ENCODE results near the gene S1PR5. TPM values are rescaled to one million over a fixed set of nuclear protein-coding genes. Genes with fewer than 3 reads are reported as not detected.

S1PR5 gene
- total RNA-seq, 1 donor from 2014 or later = 0.53 TPM

DNA sequence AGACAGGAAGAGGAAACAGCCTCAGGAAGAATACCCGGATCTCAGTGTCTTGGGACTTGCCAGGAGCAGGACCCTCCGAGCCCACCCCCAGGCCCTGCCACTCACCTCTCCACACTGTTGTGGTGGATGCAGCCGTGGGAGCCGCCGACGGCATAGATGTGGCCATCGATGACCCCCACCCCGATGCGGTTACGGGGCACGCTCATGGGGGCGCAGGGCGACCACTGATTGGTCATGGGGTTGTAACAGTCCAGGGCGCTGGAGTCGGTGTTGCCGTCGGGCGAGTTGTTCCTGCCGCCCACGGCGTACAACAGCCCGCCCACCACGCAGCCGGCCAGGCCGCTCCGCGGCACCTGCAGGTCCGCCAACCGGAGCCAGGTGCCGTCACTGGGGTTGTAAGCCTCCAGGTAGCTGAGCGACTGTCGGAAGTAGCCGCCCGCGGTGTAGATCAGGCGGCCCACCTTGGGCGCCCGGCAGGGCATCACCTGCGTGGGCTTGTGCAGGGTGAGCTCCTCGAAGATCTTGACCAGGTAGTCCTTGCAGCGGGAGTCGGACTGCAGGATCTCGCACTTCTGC is 25.7 kb downstream of the S1PR5 start:
- no peak for ATAC-seq
- intact Hi-C loops (cut with DNase I) = no loop called here
- DNase-seq (ENCODE audit: low spot score) = no peak

DNA sequence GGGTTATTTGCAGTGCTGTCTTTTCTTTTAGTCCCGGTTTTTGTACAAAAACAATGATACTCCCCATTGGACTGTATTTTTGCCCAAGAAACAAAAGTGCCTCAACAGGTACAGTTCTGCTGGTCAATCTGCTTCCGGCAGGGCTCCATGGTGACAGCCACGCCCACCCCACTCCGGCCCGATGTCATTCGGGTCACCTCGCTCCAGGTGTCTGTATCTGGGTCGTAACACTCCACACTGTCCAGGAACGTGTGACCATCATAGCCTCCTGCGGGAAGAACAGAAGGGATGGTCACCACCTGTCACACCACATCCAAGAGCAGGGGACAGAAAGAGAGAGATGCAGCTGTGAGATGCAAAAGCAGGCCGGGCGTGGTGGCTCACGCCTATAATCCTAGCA is 30.7 kb downstream of the S1PR5 start:
- intact Hi-C loops (cut with DNase I) = no loop called here
- DNase-seq (ENCODE audit: low spot score) = no peak
- no peak for ATAC-seq

DNA sequence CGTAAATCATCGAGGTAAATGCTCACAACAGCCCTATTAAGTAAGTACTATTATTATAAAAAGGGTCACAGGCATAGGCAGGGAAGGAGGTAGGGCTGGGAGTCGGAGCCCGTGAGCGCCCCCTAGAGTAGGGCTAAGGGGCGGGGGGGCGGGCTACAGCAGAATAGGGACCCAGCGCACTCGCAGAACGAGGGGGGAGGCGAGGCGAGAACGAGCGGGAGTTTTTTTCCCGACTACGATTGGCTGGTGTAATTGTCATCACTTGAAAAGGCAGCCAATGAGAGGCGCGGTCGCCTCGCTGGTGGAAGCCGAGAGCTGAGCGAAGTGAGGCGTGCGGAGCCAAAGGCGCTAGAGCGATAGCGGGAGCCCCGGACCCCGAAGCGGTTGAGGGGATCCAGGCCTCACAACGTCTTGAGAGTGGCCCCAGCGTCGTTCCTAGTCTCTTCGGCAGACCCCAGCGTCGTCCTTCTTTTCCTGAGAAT is 38.3 kb downstream of the S1PR5 start:
- intact Hi-C loops (cut with DNase I) = no loop called here
- ATAC-seq (peak; percentile 99), DNase-seq (ENCODE audit: low spot score) (peak; percentile 94)

DNA sequence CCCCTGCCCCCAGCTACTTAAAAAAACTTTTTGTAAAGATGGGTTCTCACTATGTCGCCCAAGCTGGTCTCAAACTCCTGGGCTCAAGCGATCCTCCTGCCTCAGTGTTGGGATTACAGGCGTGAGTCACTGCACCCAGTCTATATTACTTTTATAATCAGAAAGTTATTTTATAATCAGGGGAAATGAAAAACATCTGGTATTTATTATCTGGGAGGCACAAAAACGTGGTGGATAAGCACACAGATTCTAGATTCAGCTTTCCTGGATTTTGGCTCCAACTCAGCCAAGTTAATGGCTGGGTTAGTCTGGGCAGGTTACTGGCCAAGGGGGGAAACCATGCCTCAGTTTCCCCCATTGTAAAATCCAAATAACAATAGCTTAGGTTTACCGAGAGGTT is 38.8 kb downstream of the S1PR5 start:
- ATAC-seq = peak; percentile 6
- intact Hi-C loops (cut with DNase I) = no loop called here
- no peak for DNase-seq (ENCODE audit: low spot score)

DNA sequence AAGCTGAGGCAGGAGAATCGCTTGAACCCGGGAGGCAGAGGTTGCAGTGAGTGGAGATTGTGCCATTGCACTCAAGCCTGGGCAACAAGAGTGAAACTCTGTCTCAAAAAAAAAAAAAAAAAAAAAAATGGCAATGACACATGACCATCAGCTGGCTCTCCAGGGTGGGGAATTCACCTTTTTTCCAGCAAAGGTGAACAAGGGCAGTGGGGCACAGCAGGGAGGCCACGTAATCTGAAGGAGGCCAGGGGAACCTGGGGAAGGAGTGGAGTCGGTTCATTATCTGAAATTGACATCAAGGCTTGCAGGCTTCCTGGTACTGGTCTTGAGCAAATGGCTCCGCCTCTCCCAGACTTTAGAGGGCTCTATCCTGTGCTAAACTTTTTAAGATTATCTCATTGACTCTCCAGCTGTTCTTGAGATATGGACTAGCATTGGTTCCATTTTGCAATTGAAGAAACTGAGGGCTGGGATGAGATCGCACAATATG is 42.2 kb downstream of the S1PR5 start:
- DNase-seq (ENCODE audit: low spot score) = no peak
- intact Hi-C loops (cut with DNase I) = no loop called here

DNA sequence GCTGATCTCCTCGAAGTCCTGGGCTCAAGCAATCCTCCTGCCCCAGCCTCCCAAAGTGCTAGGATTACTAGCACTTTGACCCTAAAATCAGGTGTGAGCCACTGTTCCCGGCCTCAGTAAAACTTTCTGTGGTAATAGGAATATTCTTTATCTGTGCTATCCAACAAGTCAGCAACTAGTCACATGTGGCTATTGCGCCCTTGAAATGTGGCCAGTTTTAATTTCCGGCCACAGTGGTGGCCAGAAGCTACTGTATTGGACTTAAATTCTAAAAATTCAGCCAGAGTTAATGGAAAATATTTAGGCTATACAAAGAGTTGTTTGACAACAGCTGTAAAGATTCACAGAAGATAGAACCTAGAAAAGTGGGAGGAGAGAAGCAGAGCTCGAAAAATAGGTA is 44.1 kb downstream of the S1PR5 start:
- ATAC-seq (no peak), DNase-seq (ENCODE audit: low spot score) (no peak)
- intact Hi-C loops (cut with DNase I) = no loop called here

More for the DNA sequence above, 42.2 kb downstream of the S1PR5 start:
- ATAC-seq = no peak

DNA sequence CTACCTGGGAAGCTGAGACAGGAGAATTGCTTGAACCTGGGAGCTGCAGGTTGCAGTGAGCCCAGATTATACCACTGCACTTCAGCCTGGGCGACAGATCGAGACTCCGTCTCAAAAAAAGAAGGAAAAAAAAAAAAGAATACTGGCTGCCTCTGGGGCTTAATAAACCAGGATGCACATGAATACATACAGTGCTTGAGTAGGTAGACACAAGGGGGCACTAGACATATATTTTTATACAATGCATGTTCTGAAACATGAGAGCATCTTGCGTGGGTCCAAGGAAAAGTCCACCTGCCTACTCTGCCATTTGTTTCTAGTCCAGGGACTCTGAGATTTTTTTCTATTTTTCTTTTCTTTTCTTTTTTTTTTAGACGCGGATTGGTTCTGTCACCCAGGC is 45.3 kb downstream of the S1PR5 start:
- no peak for ATAC-seq
- DNase-seq (ENCODE audit: low spot score) = no peak
- intact Hi-C loops (cut with DNase I) = no loop called here

DNA sequence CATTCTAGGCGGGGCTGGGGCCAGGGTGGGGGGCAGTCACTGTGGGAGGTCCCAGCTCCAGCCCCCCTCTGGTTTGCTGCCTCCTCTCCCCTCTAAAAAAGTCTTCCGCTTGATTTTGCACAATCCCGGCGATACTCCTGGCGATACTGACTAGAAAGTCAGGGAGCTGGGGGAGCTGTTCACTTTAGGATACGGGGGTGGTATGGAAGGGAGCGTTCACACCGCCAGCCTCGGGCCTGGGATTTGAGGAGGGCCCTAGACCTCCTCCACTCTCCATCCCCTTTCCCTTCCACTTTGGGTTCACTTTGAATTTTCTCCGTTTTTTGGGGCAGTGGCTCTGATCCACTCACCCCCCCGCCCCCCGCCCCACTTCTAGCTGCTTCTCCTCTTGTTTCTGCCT is 49.1 kb downstream of the S1PR5 start:
- intact Hi-C loops (cut with DNase I) = no loop called here

DNA sequence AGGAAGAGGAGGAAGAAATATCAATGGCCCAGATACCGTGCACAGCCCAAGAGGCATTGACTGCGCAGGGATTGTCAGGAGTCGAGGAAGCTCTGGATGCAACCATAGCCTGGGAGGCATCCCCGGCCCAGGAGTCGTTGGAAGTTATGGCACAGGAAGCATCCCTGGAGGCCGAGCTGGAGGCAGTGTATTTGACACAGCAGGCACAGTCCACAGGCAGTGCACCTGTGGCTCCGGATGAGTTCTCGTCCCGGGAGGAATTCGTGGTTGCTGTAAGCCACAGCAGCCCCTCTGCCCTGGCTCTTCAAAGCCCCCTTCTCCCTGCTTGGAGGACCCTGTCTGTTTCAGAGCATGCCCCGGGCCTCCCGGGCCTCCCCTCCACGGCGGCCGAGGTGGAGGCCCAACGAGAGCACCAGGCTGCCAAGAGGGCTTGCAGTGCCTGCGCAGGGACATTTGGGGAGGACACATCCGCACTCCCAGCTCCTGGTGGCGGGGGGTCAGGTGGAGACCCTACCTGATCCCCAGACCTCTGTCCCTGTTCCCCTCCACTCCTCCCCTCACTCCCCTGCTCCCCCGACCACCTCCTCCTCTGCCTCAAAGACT is 50.0 kb downstream of the S1PR5 start:
- no peak for DNase-seq (ENCODE audit: low spot score)
- intact Hi-C loops (cut with DNase I) = no loop called here
- ATAC-seq = no peak

More for the DNA sequence above, 49.1 kb downstream of the S1PR5 start:
- ATAC-seq (no peak), DNase-seq (ENCODE audit: low spot score) (no peak)

DNA sequence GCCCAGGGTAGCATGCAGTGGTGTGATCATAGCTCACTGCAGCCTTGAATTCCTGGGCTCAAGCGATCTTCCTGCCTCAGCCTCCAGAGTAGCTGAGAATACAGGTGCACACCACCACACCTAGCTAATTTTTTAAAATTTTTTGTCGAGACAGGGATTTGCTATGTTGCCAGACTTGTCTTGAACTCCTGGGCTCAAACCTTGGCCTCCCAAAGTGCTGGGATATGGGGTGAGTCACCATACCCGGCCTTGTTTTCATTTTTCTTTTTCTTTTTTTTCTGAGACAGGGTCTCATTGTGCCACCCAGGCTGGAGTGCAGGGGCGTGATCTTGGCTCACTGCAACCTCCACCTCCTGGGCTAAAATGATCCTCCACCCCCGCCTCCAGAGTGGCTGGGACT is 52.8 kb downstream of the S1PR5 start:
- DNase-seq (ENCODE audit: low spot score) (no peak), ATAC-seq (no peak)
- intact Hi-C loops (cut with DNase I) = no loop called here

Small RNA genes within 50 kb of the gene (microRNA-seq; reads per million reads assigned to microRNA genes)
- gene MIR1238 = not detected

Other genes starting within 250 kb of the S1PR5 start
- gene ICAM1, start 246.3 kb downstream of the S1PR5 start, total RNA-seq = 30.7 TPM
- gene ICAM4, start 230.5 kb downstream of the S1PR5 start, total RNA-seq = not detected
- gene ICAM5, start 227.5 kb downstream of the S1PR5 start, total RNA-seq = 1.6 TPM
- 5.7 TPM for gene ZGLP1, start 207.6 kb downstream of the S1PR5 start, total RNA-seq
- 15.2 TPM for gene FDX2, start 201.4 kb downstream of the S1PR5 start, total RNA-seq
- 20.3 TPM for gene RAVER1, start 183.9 kb downstream of the S1PR5 start, total RNA-seq
- 10.5 TPM for gene ICAM3, start 177.8 kb downstream of the S1PR5 start, total RNA-seq
- 128 TPM for gene TYK2, start 136.9 kb downstream of the S1PR5 start, total RNA-seq
- gene CDC37, start 113.9 kb downstream of the S1PR5 start, total RNA-seq = 128 TPM
- gene PDE4A, start 96.9 kb downstream of the S1PR5 start, total RNA-seq = 11.0 TPM
- gene KEAP1, start 14.1 kb downstream of the S1PR5 start, total RNA-seq = 63.9 TPM
- gene ATG4D, start 26.5 kb upstream of the S1PR5 start, total RNA-seq = 15.1 TPM
- 25.0 TPM for gene KRI1, start 48.6 kb upstream of the S1PR5 start, total RNA-seq
- 14.9 TPM for gene CDKN2D, start 51.5 kb upstream of the S1PR5 start, total RNA-seq
- not detected for gene AP1M2, start 69.9 kb upstream of the S1PR5 start, total RNA-seq
- gene SLC44A2, start 108.1 kb upstream of the S1PR5 start, total RNA-seq = 281 TPM
- 198 TPM for gene ILF3, start 136.9 kb upstream of the S1PR5 start, total RNA-seq
- 43.8 TPM for gene QTRT1, start 184.0 kb upstream of the S1PR5 start, total RNA-seq
- 136 TPM for gene DNM2, start 200.6 kb upstream of the S1PR5 start, total RNA-seq